ENCODE data around the gene DGUOK. TPM values are rescaled to one million over a fixed set of nuclear protein-coding genes. Genes with fewer than 3 reads are reported as not detected.

Gene DGUOK
- total and polyA plus RNA-seq, 2 of the 4 experiments (the other 2 are of a cell fraction), result 66.3 to 111 TPM

GRCh38 chr2:73899801-73900336 lies 26.8 kb upstream of the DGUOK start:
- Histone ChIP-seq H4K5ac (ENCODE audit: low read depth, low read length) (no peak overlapping the region), H3K36me3 (ENCODE audit: control insufficient read depth, insufficient read depth, low read length) (peaks cover 42% of the 10 kb centered on the region), H3K27ac (ENCODE audit: insufficient read depth, low read length) (no peak overlapping the region), H3K56ac (ENCODE audit: extremely low read depth, insufficient read depth, low read length) (no peak overlapping the region), H2AK9ac (replicated peaks; ENCODE audit: low read depth, low read length, poor library complexity) (no peak overlapping the region), H2BK15ac (ENCODE audit: low read depth, low read length) (no peak overlapping the region), H3K4me2 (ENCODE audit: low read depth, low read length) (no peak overlapping the region), H3K4me1 (ENCODE audit: control insufficient read depth, insufficient read depth, low read length) (peaks cover 13% of the 10 kb centered on the region), H3K79me1 (ENCODE audit: low read depth in 1 of 2, low read length in 2 of 2) (peaks cover 27 to 77% of the 10 kb centered on the region in 2 experiments), H3K9ac (ENCODE audit: low read depth, low read length) (no peak overlapping the region), H4K8ac (ENCODE audit: low read depth in 2 of 2, low read length in 2 of 2) (no peak overlapping the region), H3K18ac (ENCODE audit: low read depth, low read length) (no peak overlapping the region), H3K9me3 (ENCODE audit: control insufficient read depth, insufficient read depth, low read length) (no peaks in the 10 kb centered on the region), H2BK5ac (ENCODE audit: low read depth, low read length, poor library complexity, severe bottlenecking) (no peak overlapping the region), H2AFZ (replicated peaks; ENCODE audit: low read length, poor library complexity) (no peak overlapping the region), H3K23ac (ENCODE audit: low read depth, low read length) (0 out of 2 replicates have a peak overlapping the region, but pooled peaks have one; percentile 16), H3K4me3 (ENCODE audit: insufficient read depth, low read depth, low read length) (no peak overlapping the region), H2BK120ac (ENCODE audit: low read depth, low read length) (no peak overlapping the region), H2BK20ac (ENCODE audit: low read depth, low read length) (no peak overlapping the region), H3K27me3 (ENCODE audit: control insufficient read depth, insufficient read depth, low read length) (no peaks in the 10 kb centered on the region), H4K20me1 (ENCODE audit: insufficient read depth, low read length) (peaks cover 88% of the 10 kb centered on the region), H3K14ac (replicated peaks; ENCODE audit: low read depth, low read length) (no peak overlapping the region), H3K4ac (ENCODE audit: low read depth, low read length) (no peak overlapping the region), H3K9me1 (ENCODE audit: insufficient read depth, low read length) (peaks cover 32% of the 10 kb centered on the region), H4K91ac (ENCODE audit: insufficient read depth, low read depth, low read length) (no peak overlapping the region), H2AK5ac (ENCODE audit: low read depth, low read length) (no peak overlapping the region)
- dilution Hi-C loops (cut with HindIII; ENCODE audit: low sequenced_read_pairs, unreplicated experiment) (no loop called here), intact Hi-C loops (cut with micrococcal nuclease) (no loop called here), in situ Hi-C loops (cut with MboI; ENCODE audit: low sequenced_read_pairs) (no loop called here)
- DNase-seq (no peak), ATAC-seq (ENCODE audit: low read depth) (no peak)
- TF ChIP-seq SMC3 (IDR thresholded peaks at IDR 0.05; ENCODE audit: low read depth, low read length) (no peak), POLR2A (IDR thresholded peaks at IDR 0.05; ENCODE audit: low read depth, low read length) (no peak), CEBPB (IDR thresholded peaks at IDR 0.05; ENCODE audit: low read depth, low read length) (no peak)
- no TSS peak for BruUV-seq (replicated peaks)
- POLR2A ChIA-PET (ENCODE audit: unreplicated experiment), result no interaction called here
- 67% methylated on average over 3 of the region's 8 CpGs; no CpG with 5 or more reads in 1 of the 2 experiments for WGBS, 2 experiments (ENCODE audit: extremely low coverage in 2 of 2, insufficient read length in 1 of 2)
- CTCF ChIA-PET, result no interaction called here

Measured in IMR-90 (cell line).